Right cardiac atrium (tissue), 5 donors: ENCODE measurements around the gene HERC3. TPM values are rescaled to one million over a fixed set of nuclear protein-coding genes. Genes with fewer than 3 reads are reported as not detected.
A peak's percentile ranks its signal among the peaks of the same experiment; 100 is the strongest.

Source experiments
- ATAC-seq, 2 donors: fragments of 200-7000 bp; cut with Tn5 transposase; one replicate each; pipeline versions ENCODE4 v1.8.0 to v1.9.1; 2020; ENCODE audit warnings: moderate library complexity in 2 of 2, mild to moderate bottlenecking in 1 of 2
- DNase-seq, 3 donors: peaks; one replicate each; pipeline ENCODE4 v3.0.0-alpha.2; 2020
- H3K27ac ChIP-seq: one replicate; pipeline ENCODE4 v1.5.1; 2013; ENCODE audit warnings: mild to moderate bottlenecking, low read length, control low read depth, moderate library complexity
- H3K27me3 ChIP-seq: one replicate; pipeline ENCODE4 v1.6.1; 2013; ENCODE audit not compliant: control insufficient read depth, insufficient read depth
- H3K4me1 ChIP-seq: one replicate; pipeline ENCODE4 v1.6.1; 2013; ENCODE audit warnings: low read length; ENCODE audit not compliant: control insufficient read depth, insufficient read depth
- H3K4me3 ChIP-seq: one replicate; pipeline ENCODE4 v1.5.1; 2013; ENCODE audit warnings: low read length, control low read depth
- H3K9me3 ChIP-seq: one replicate; pipeline ENCODE4 v1.6.1; 2013; ENCODE audit warnings: low read length; ENCODE audit not compliant: control insufficient read depth
- WGBS: extraction: QIAGEN DNeasy Blood & Tissue Kit; methylation state at CpG from one replicate; pipeline ENCODE4 v1.1.7; 2013; 5-methylcytosine and 5-hydroxymethylcytosine counted together
- intact Hi-C, 4 donors: fragments of 100-400 bp; cut with DNase I; formaldehyde crosslinking; loops; one replicate each; pipeline versions ENCODE4 v1.11.0 to v1.14.0; 2022 to 2023
- long read RNA-seq, 4 donors: library from polyadenylated mRNA; unstranded; transcript quantifications; one replicate each; pipeline ENCODE4 v2.0.0, GENCODE V29; 2020 to 2021
- polyA plus RNA-seq: library from polyadenylated mRNA; stranded (reverse); fragments of 200-250 nt; gene quantifications from one replicate; pipeline ENCODE4 v1.2.3, GENCODE V29; 2013
- total RNA-seq, 4 donors: library from RNA; stranded (reverse); fragmentation: NEBNext Ultra II Directional; extraction: Animal tissue kit (Norgen Biotek cat#: 25700); gene quantifications; one replicate each; pipeline ENCODE4 v1.2.1, GENCODE V29; 2021
- donor health status: healthy with polysubstance abuse.
- donor health status: DM: no; HTN: yes; CAD: no.
- donor health status: DM: no; HTN: no; CAD: no.
- donor health status: DM: no; HTN: yes; CAD: no; lungs with severe emphysema.
- donor health status: DM: yes; HTN: yes; CAD: no.

HERC3 gene
- total RNA-seq (10 to 100 TPM; 42.4 to 60.6 (median 50.9) TPM), polyA plus RNA-seq (18.0 TPM)
- long read RNA-seq, donor 1, full-length matches to known transcripts: 4 of 25 reads
- long read RNA-seq, donor 1, partial matches to known transcripts: 17 of 25 reads
- long read RNA-seq, donor 1, other reads (novel, unspliced or antisense): 4 of 25 reads
- long read RNA-seq, donor 2, full-length matches to known transcripts: 9 of 21 reads
- long read RNA-seq, donor 2, partial matches to known transcripts: 8 of 21 reads
- long read RNA-seq, donor 2, other reads (novel, unspliced or antisense): 4 of 21 reads
- long read RNA-seq, donor 3, full-length matches to known transcripts: 13 of 35 reads
- long read RNA-seq, donor 3, partial matches to known transcripts: 13 of 35 reads
- long read RNA-seq, donor 3, other reads (novel, unspliced or antisense): 9 of 35 reads
- long read RNA-seq, donor 4, partial matches to known transcripts: 2 of 5 reads
- long read RNA-seq, donor 4, other reads (novel, unspliced or antisense): 2 of 5 reads

- under 1% methylated on average over 73 of the region's 73 CpGs for WGBS
- Histone ChIP-seq H3K4me1 (no peaks in the 10 kb centered on the region), H3K9me3 (no peaks in the 10 kb centered on the region)
These were observed at the start of gene HERC3 for GRCh38 chr4:88591787-88592599. Gene HERC3 (plus strand): TSS chr4:88592480. CDS start chr4:88605824, 13,344 bp downstream.

GRCh38 chr4:88549815-88550214 is 42.5 kb upstream of the HERC3 start:
- intact Hi-C loops: no loop called here
- no peak overlapping the region for H3K27ac ChIP-seq
- no peaks in the 10 kb centered on the region for H3K4me1 ChIP-seq
- DNase-seq (no peak), ATAC-seq (no peak)
- 86% methylated on average over 7 of the region's 7 CpGs for WGBS
- no peaks in the 10 kb centered on the region for H3K27me3 ChIP-seq
- H3K9me3 ChIP-seq: no peaks in the 10 kb centered on the region
- H3K4me3 ChIP-seq: no peak overlapping the region

More at GRCh38 chr4:88591787-88592599, at the start of gene HERC3:
- no peaks in the 10 kb centered on the region for H3K27me3 ChIP-seq
- H3K27ac ChIP-seq: peak within 1 kb of the TSS; percentile 76
- DNase-seq (peak; percentile 91 to 98 (median 97)), ATAC-seq (peak; percentile 99)
- intact Hi-C loops: loop anchor here in 2 of 4 donors (5.0 to 10.0 kb wide), 2 partner anchors 55 to 57 kb away; no protein-coding TSS in a partner anchor
- peak within 1 kb of the TSS; percentile 76 for H3K4me3 ChIP-seq

GRCh38 chr4:88567591-88567990 is 24.7 kb upstream of the HERC3 start:
- no peak for DNase-seq
- Histone ChIP-seq H3K27ac (no peak overlapping the region), H3K4me1 (no peaks in the 10 kb centered on the region), H3K9me3 (no peaks in the 10 kb centered on the region), H3K4me3 (no peak overlapping the region), H3K27me3 (no peaks in the 10 kb centered on the region)
- ATAC-seq: no peak
- WGBS: 89% methylated on average over 1 of the region's 1 CpG
- intact Hi-C loops: no loop called here

- intact Hi-C loops: no loop called here
These were observed 22.3 kb upstream of the HERC3 start for GRCh38 chr4:88570001-88570400.

GRCh38 chr4:88573276-88573980 is 18.9 kb upstream of the HERC3 start:
- intact Hi-C loops: no loop called here
- Histone ChIP-seq H3K27ac (no peak overlapping the region), H3K27me3 (no peaks in the 10 kb centered on the region), H3K9me3 (no peaks in the 10 kb centered on the region), H3K4me3 (no peak overlapping the region), H3K4me1 (peaks cover 2% of the 10 kb centered on the region)
- 39% methylated on average over 2 of the region's 2 CpGs for WGBS
- ATAC-seq (no peak), DNase-seq (no peak)

More at GRCh38 chr4:88570001-88570400, 22.3 kb upstream of the HERC3 start:
- Histone ChIP-seq H3K27ac (no peak overlapping the region), H3K27me3 (no peaks in the 10 kb centered on the region), H3K4me1 (no peaks in the 10 kb centered on the region), H3K4me3 (no peak overlapping the region), H3K9me3 (no peaks in the 10 kb centered on the region)
- no peak for DNase-seq
- no peak for ATAC-seq

GRCh38 chr4:88573995-88574394 is 18.3 kb upstream of the HERC3 start:
- ATAC-seq: peak; percentile 52 to 53
- Histone ChIP-seq H3K4me3 (no peak overlapping the region), H3K27me3 (no peaks in the 10 kb centered on the region), H3K9me3 (no peaks in the 10 kb centered on the region), H3K4me1 (peaks cover 2% of the 10 kb centered on the region), H3K27ac (no peak overlapping the region)
- no peak for DNase-seq
- intact Hi-C loops: no loop called here
- WGBS: 54% methylated on average over 2 of the region's 2 CpGs

- H3K27ac ChIP-seq: no peak overlapping the region
- peaks cover 2% of the 10 kb centered on the region for H3K4me1 ChIP-seq
- no peaks in the 10 kb centered on the region for H3K9me3 ChIP-seq
- no peak for DNase-seq
- no peak overlapping the region for H3K4me3 ChIP-seq
- ATAC-seq: peak in 1 of 2 donors; percentile 49
- WGBS: 49% methylated on average over 1 of the region's 1 CpG
- intact Hi-C loops: no loop called here
- no peaks in the 10 kb centered on the region for H3K27me3 ChIP-seq
These were observed 17.1 kb upstream of the HERC3 start for GRCh38 chr4:88575186-88575585.

GRCh38 chr4:88582493-88582892 is 9.8 kb upstream of the HERC3 start:
- H3K27ac ChIP-seq: peak overlapping the region; percentile 37
- H3K9me3 ChIP-seq: no peaks in the 10 kb centered on the region
- H3K27me3 ChIP-seq: no peaks in the 10 kb centered on the region
- H3K4me3 ChIP-seq: no peak overlapping the region
- no peak for ATAC-seq
- 64% methylated on average over 2 of the region's 2 CpGs for WGBS
- no peak for DNase-seq
- intact Hi-C loops: no loop called here
- H3K4me1 ChIP-seq: no peaks in the 10 kb centered on the region

- intact Hi-C loops: no loop called here
- no peaks in the 10 kb centered on the region for H3K27me3 ChIP-seq
- H3K4me3 ChIP-seq: no peak overlapping the region
- no peak overlapping the region for H3K27ac ChIP-seq
- ATAC-seq (peak; percentile 76 to 84), DNase-seq (no peak)
- no peaks in the 10 kb centered on the region for H3K9me3 ChIP-seq
- 91% methylated on average over 3 of the region's 3 CpGs for WGBS
- no peaks in the 10 kb centered on the region for H3K4me1 ChIP-seq
These were observed 8.4 kb upstream of the HERC3 start for GRCh38 chr4:88583631-88584470.

GRCh38 chr4:88584471-88584900 is 7.8 kb upstream of the HERC3 start:
- Histone ChIP-seq H3K9me3 (no peaks in the 10 kb centered on the region), H3K27me3 (no peaks in the 10 kb centered on the region), H3K4me1 (no peaks in the 10 kb centered on the region), H3K4me3 (no peak overlapping the region), H3K27ac (peak overlapping the region; percentile 63)
- 85% methylated on average over 2 of the region's 2 CpGs for WGBS
- ATAC-seq: no peak
- intact Hi-C loops: no loop called here
- DNase-seq: no peak
